ENCODE measurements around the gene LYPLA2. TPM values are rescaled to one million over a fixed set of nuclear protein-coding genes. Genes with fewer than 3 reads are reported as not detected.

Gene LYPLA2
- total RNA-seq, 1 donor from 2014 or later, result 39.2 TPM

- TF ChIP-seq, protein P1, sequence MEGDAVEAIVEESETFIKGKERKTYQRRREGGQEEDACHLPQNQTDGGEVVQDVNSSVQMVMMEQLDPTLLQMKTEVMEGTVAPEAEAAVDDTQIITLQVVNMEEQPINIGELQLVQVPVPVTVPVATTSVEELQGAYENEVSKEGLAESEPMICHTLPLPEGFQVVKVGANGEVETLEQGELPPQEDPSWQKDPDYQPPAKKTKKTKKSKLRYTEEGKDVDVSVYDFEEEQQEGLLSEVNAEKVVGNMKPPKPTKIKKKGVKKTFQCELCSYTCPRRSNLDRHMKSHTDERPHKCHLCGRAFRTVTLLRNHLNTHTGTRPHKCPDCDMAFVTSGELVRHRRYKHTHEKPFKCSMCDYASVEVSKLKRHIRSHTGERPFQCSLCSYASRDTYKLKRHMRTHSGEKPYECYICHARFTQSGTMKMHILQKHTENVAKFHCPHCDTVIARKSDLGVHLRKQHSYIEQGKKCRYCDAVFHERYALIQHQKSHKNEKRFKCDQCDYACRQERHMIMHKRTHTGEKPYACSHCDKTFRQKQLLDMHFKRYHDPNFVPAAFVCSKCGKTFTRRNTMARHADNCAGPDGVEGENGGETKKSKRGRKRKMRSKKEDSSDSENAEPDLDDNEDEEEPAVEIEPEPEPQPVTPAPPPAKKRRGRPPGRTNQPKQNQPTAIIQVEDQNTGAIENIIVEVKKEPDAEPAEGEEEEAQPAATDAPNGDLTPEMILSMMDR (IDR thresholded peaks at IDR 0.05), result peak; percentile 41
- H3K36me3 Mint-ChIP-seq (ENCODE audit: unreplicated experiment), result peaks cover 8% of the 10 kb centered on the region
- H3K27me3 Mint-ChIP-seq (ENCODE audit: unreplicated experiment), result no peaks in the 10 kb centered on the region
- H3K4me1 Mint-ChIP-seq (ENCODE audit: unreplicated experiment), result peaks cover 35% of the 10 kb centered on the region
- no peak for DNase-seq (ENCODE audit: extremely low spot score, unreplicated experiment)
- H3K27ac Mint-ChIP-seq (ENCODE audit: unreplicated experiment), result peak overlapping the region; percentile 91
- no peaks in the 10 kb centered on the region for H3K9me3 Mint-ChIP-seq (ENCODE audit: unreplicated experiment)
- peak overlapping the region; percentile 90 for H3K4me3 Mint-ChIP-seq (ENCODE audit: unreplicated experiment)
Observed at GRCh38 chr1:23745515-23745914, 45.4 kb upstream of the LYPLA2 start.

- no peaks in the 10 kb centered on the region for H3K9me3 Mint-ChIP-seq (ENCODE audit: unreplicated experiment)
Observed at GRCh38 chr1:23748016-23748415, 42.9 kb upstream of the LYPLA2 start.

GRCh38 chr1:23751050-23751814 lies 39.7 kb upstream of the LYPLA2 start:
- peaks cover 8% of the 10 kb centered on the region for H3K4me1 Mint-ChIP-seq (ENCODE audit: unreplicated experiment)
- no peak for DNase-seq (ENCODE audit: extremely low spot score, unreplicated experiment)
- no peaks in the 10 kb centered on the region for H3K27me3 Mint-ChIP-seq (ENCODE audit: unreplicated experiment)
- no peak overlapping the region for H3K4me3 Mint-ChIP-seq (ENCODE audit: unreplicated experiment)
- H3K9me3 Mint-ChIP-seq (ENCODE audit: unreplicated experiment), result no peaks in the 10 kb centered on the region
- peak overlapping the region; percentile 23 for H3K27ac Mint-ChIP-seq (ENCODE audit: unreplicated experiment)
- TF ChIP-seq, protein P1 (IDR thresholded peaks at IDR 0.05), result peak; percentile 68
- peaks cover 47% of the 10 kb centered on the region for H3K36me3 Mint-ChIP-seq (ENCODE audit: unreplicated experiment)

More at GRCh38 chr1:23748016-23748415, 42.9 kb upstream of the LYPLA2 start:
- no peak for DNase-seq (ENCODE audit: extremely low spot score, unreplicated experiment)
- peak overlapping the region; percentile 8 for H3K27ac Mint-ChIP-seq (ENCODE audit: unreplicated experiment)
- H3K4me1 Mint-ChIP-seq (ENCODE audit: unreplicated experiment), result peaks cover 24% of the 10 kb centered on the region
- no peaks in the 10 kb centered on the region for H3K27me3 Mint-ChIP-seq (ENCODE audit: unreplicated experiment)
- TF ChIP-seq, protein P1 (IDR thresholded peaks at IDR 0.05), result no peak
- H3K4me3 Mint-ChIP-seq (ENCODE audit: unreplicated experiment), result no peak overlapping the region
- H3K36me3 Mint-ChIP-seq (ENCODE audit: unreplicated experiment), result peaks cover 19% of the 10 kb centered on the region

GRCh38 chr1:23751815-23752200 lies 39.1 kb upstream of the LYPLA2 start:
- Mint-ChIP-seq H3K4me3 (ENCODE audit: unreplicated experiment) (no peak overlapping the region), H3K27ac (ENCODE audit: unreplicated experiment) (peak overlapping the region; percentile 23), H3K4me1 (ENCODE audit: unreplicated experiment) (peaks cover 4% of the 10 kb centered on the region), H3K9me3 (ENCODE audit: unreplicated experiment) (no peaks in the 10 kb centered on the region), H3K27me3 (ENCODE audit: unreplicated experiment) (no peaks in the 10 kb centered on the region), H3K36me3 (ENCODE audit: unreplicated experiment) (peaks cover 45% of the 10 kb centered on the region)
- TF ChIP-seq, protein P1 (IDR thresholded peaks at IDR 0.05), result no peak
- DNase-seq (ENCODE audit: extremely low spot score, unreplicated experiment), result no peak

DNA sequence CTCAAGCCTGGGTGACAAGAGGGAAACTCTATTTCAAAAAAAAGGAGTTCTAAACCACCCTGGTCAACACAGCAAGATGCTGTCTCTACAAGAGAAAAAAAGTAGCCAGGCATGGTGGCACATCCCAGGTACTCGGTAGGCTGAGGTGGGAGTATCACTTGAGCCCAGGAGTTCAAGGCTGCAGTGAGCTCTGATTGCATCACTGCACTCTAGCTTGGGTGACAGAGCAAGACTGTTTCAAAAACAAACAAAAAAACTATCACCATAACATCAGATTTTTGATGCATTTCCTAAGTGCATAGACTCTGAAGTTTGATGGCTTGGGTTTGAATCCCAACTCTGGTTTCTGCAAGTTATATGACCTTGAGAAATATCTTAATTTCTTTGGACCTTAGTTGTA lies 38.0 kb upstream of the LYPLA2 start:
- Mint-ChIP-seq H3K36me3 (ENCODE audit: unreplicated experiment) (peaks cover 47% of the 10 kb centered on the region), H3K27ac (ENCODE audit: unreplicated experiment) (no peak overlapping the region), H3K9me3 (ENCODE audit: unreplicated experiment) (no peaks in the 10 kb centered on the region), H3K4me1 (ENCODE audit: unreplicated experiment) (no peaks in the 10 kb centered on the region), H3K27me3 (ENCODE audit: unreplicated experiment) (no peaks in the 10 kb centered on the region), H3K4me3 (ENCODE audit: unreplicated experiment) (no peak overlapping the region)
- TF ChIP-seq, protein P1 (IDR thresholded peaks at IDR 0.05), result no peak
- no peak for DNase-seq (ENCODE audit: extremely low spot score, unreplicated experiment)
